AG04449 (cell line): ENCODE measurements around the gene TCF7L2.
A peak's percentile ranks its signal among the peaks of the same experiment; 100 is the strongest.

ENCODE experiments used
- CTCF ChIA-PET: fragments of 350-600 bp; formaldehyde crosslinking; extraction: SDS; loops from one replicate; lab custom pipeline; 2021; ENCODE audit warnings: antibody characterized with exemption; lab: Yijun Ruan, JAX
- POLR2A ChIA-PET: fragments of 400-600, 350-600 bp; formaldehyde crosslinking; extraction: SDS; loops from one replicate; lab custom pipeline; 2020; ENCODE audit warnings: antibody characterized with exemption, inconsistent platforms; lab: Yijun Ruan, JAX
- DNase-seq: peaks from one replicate; pipeline ENCODE4 v3.0.0-alpha.2; 2010; ENCODE audit warnings: low read depth, low spot score
- H3K4me3 ChIP-seq: 2 replicates; pipeline ENCODE4 v1.5.1; 2011; ENCODE audit warnings: low read depth, mild to moderate bottlenecking, control low read depth, low read length
- CTCF ChIP-seq: IDR thresholded peaks from one replicate; pipeline ENCODE4 v1.5.1; 2011; ENCODE audit warnings: mild to moderate bottlenecking, moderate library complexity, low read length, control low read depth, inconsistent platforms; ENCODE audit not compliant: insufficient read depth; ENCODE audit errors: missing control alignments

TCF7L2 gene

GRCh38 chr10:112954974-112955581 is 5.0 kb downstream of the TCF7L2 start:
- CTCF ChIA-PET: interaction anchor here (1.7 kb wide), 1 partner anchor 430 kb away, joined by 4 read pairs; no protein-coding TSS in a partner anchor
- TF ChIP-seq CTCF: no peak
- H3K4me3 ChIP-seq: peak overlapping the region; percentile 36
- no peak for DNase-seq
- POLR2A ChIA-PET: no interaction called here

GRCh38 chr10:112955582-112956421 is 5.8 kb downstream of the TCF7L2 start:
- no peak for TF ChIP-seq CTCF
- CTCF ChIA-PET: interaction anchor here (0.9 to 1.7 kb wide), 2 partner anchors 11 to 429 kb away, joined by 3 to 4 read pairs; no protein-coding TSS in a partner anchor
- POLR2A ChIA-PET: interaction anchor here (0.7 to 0.9 kb wide), 3 partner anchors 9 to 101 kb away, joined by 3 to 4 read pairs (median 4); no protein-coding TSS in a partner anchor
- H3K4me3 ChIP-seq: peak overlapping the region; percentile 36
- no peak for DNase-seq

GRCh38 chr10:112956631-112957350 is 6.7 kb downstream of the TCF7L2 start:
- H3K4me3 ChIP-seq: no peak overlapping the region
- POLR2A ChIA-PET: interaction anchor here (0.8 to 0.9 kb wide), 2 partner anchors 30 to 100 kb away, joined by 4 read pairs; no protein-coding TSS in a partner anchor
- DNase-seq: no peak
- TF ChIP-seq CTCF: no peak
- CTCF ChIA-PET: interaction anchor here (0.9 to 1.7 kb wide), 2 partner anchors 10 to 429 kb away, joined by 3 to 4 read pairs; no protein-coding TSS in a partner anchor

GRCh38 chr10:112957640-112958092 is 7.6 kb downstream of the TCF7L2 start:
- H3K4me3 ChIP-seq: peak overlapping the region; percentile 2; the same call in 1 of the 2 replicates
- TF ChIP-seq CTCF: no peak
- CTCF ChIA-PET: interaction anchor here (0.8 to 1.7 kb wide), 4 partner anchors 94 to 427 kb away, joined by 3 to 5 read pairs (median 3); no protein-coding TSS in a partner anchor
- no peak for DNase-seq
- POLR2A ChIA-PET: interaction anchor here (1.0 to 1.6 kb wide), 3 partner anchors 8 to 114 kb away, joined by 3 to 7 read pairs (median 4); partner anchors contain the start of gene TCF7L2

GRCh38 chr10:112958275-112958995 is 8.4 kb downstream of the TCF7L2 start:
- H3K4me3 ChIP-seq: peak overlapping the region; percentile 23
- TF ChIP-seq CTCF: no peak
- CTCF ChIA-PET: interaction anchor here (0.7 to 2.4 kb wide), 8 partner anchors 93 to 483 kb away, joined by 3 to 10 read pairs (median 4); no protein-coding TSS in a partner anchor
- POLR2A ChIA-PET: interaction anchor here (0.9 to 1.6 kb wide), 4 partner anchors 9 to 129 kb away, joined by 3 to 7 read pairs (median 4); partner anchors contain the start of gene TCF7L2
- peak; percentile 89 for DNase-seq
